ENCODE measurements around the gene BAX. TPM values are rescaled to one million over a fixed set of nuclear protein-coding genes. Genes with fewer than 3 reads are reported as not detected.

BAX gene
- total and polyA plus RNA-seq, 9 of the 15 experiments (the other 6 are each of a cell fraction or from before 2014, with no cell fraction given): 3.2 to 95.4 (median 44.5) TPM

DNA sequence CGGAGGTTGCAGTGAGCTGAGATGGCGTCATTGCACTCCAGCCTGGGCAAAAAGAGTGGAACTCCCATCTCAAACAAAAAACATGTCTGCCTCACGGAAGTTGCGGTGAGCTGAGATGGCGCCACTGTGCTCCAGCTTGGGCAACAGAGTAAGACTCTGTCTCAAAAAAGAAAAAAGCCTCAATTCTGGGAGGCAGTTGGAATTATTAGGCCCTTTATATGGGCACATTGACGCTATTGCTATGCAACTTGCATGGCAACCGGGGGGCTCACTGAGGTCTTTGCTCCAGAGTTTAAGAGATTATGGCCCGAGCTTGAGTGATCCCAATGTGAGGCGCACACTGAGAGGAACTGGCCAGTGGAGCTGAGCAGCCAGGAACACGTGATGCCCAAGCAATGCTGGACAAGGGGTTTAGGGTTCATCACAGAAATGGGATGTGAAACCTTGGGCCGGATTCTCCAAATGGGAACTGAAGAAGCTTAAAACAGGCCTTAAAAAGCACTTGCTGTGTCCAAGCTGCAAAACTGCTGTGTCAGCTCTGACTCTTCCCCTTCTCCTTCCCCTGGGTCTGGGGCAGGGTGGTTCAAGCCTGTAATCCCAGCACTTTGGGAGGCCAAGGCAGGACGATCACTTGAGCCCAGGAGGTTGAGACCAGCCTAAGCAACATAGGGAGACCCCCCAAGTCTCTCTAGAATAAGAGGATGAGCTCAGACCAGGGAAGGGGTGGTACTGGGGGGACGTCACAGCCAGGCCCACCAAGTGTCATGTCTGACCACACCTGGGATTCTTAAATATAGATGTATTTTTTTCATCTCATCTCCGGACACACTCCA, 12.9 kb downstream of the BAX start (continued):
- TF ChIP-seq ZNF407 (IDR thresholded peaks at IDR 0.05; ENCODE audit: low read depth) (no peak), SMAD3 (CRISPR knock-in tag; conservative IDR thresholded peaks at IDR 0.05) (peak; percentile 55), BHLHE40 (IDR thresholded peaks at IDR 0.05; ENCODE audit: low read length) (peak; percentile 39; the same call in 1 of the 2 replicates), FOXO4 (CRISPR knock-in tag; IDR thresholded peaks at IDR 0.05) (peak; percentile 82), POU5F1 (IDR thresholded peaks at IDR 0.05; ENCODE audit: borderline replicate concordance, low read depth, low read length, partially characterized antibody) (no peak)
- TF ChIP-seq, protein P1, sequence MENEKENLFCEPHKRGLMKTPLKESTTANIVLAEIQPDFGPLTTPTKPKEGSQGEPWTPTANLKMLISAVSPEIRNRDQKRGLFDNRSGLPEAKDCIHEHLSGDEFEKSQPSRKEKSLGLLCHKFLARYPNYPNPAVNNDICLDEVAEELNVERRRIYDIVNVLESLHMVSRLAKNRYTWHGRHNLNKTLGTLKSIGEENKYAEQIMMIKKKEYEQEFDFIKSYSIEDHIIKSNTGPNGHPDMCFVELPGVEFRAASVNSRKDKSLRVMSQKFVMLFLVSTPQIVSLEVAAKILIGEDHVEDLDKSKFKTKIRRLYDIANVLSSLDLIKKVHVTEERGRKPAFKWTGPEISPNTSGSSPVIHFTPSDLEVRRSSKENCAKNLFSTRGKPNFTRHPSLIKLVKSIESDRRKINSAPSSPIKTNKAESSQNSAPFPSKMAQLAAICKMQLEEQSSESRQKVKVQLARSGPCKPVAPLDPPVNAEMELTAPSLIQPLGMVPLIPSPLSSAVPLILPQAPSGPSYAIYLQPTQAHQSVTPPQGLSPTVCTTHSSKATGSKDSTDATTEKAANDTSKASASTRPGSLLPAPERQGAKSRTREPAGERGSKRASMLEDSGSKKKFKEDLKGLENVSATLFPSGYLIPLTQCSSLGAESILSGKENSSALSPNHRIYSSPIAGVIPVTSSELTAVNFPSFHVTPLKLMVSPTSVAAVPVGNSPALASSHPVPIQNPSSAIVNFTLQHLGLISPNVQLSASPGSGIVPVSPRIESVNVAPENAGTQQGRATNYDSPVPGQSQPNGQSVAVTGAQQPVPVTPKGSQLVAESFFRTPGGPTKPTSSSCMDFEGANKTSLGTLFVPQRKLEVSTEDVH (IDR thresholded peaks at IDR 0.05; ENCODE audit: low read depth, partially characterized antibody): peak; percentile 53
